HCT116 (cell line): Measurements from ENCODE around the gene TRAT1. TPM values are rescaled to one million over a fixed set of nuclear protein-coding genes. Genes with fewer than 3 reads are reported as not detected.

Experiments used
- ATAC-seq: fragments of 200-7000 bp; cut with Tn5 transposase; 2 replicates; pipeline ENCODE4 v1.9.1; 2020; ENCODE audit warnings: mild to moderate bottlenecking, moderate library complexity
- BruUV-seq: library from RNA; stranded (reverse); fragments of 400-500 nt; replicated peaks from 2 replicates; lab custom pipeline; 2021; lab: Mats Ljungman, UMichigan
- CTCF ChIA-PET: fragments of 300-600 bp; sonication (Branson Sonifier 250); formaldehyde crosslinking; loops from one replicate; lab custom pipeline; 2021; ENCODE audit warnings: antibody characterized with exemption; lab: Charles Lee
- POLR2A ChIA-PET: fragments of 300-600, 350-600 bp; sonication (Branson Sonifier 250); formaldehyde crosslinking; loops from one replicate; lab custom pipeline; 2021; ENCODE audit warnings: antibody characterized with exemption; lab: Charles Lee
- RAD21 ChIA-PET, 2 experiments: fragments of 300-600 bp; sonication (Branson Sonifier 250); formaldehyde crosslinking; loops; one replicate each; lab custom pipeline; 2023; ENCODE audit warnings: low total read pairs in 2 of 2; ENCODE audit not compliant: uncharacterized antibody in 2 of 2, unreplicated experiment in 2 of 2, low non-redundant PET in 1 of 2; lab: Charles Lee
- DNase-seq: peaks from one replicate; pipeline ENCODE4 v3.0.0-alpha.2; 2010; ENCODE audit warnings: low read depth, low spot score
- H2AFZ ChIP-seq: fragments of 200-600 bp; shearing (Covaris generic), sonication (generic); 2 replicates; pipeline ENCODE4 v1.6.1; 2017; ENCODE audit warnings: low read depth, mixed run types, mixed read lengths, antibody characterized with exemption, low read length; ENCODE audit not compliant: poor library complexity, severe bottlenecking
- H3K27ac ChIP-seq: 2 replicates; pipeline ENCODE4 v1.5.1; 2012; ENCODE audit warnings: low read depth, low read length
- H3K27me3 ChIP-seq: fragments of 200-600 bp; sonication (generic); 2 replicates; pipeline ENCODE4 v1.6.1; 2016; ENCODE audit warnings: mixed run types, low read length, mixed read lengths; ENCODE audit not compliant: insufficient read depth
- H3K36me3 ChIP-seq, 2 experiments: fragments of 200-500 bp in 1 of 2; fragments of 200-600 bp in 1 of 2; sonication (Bioruptor generic) in 1 of 2; sonication (generic) in 1 of 2; 2 replicates each; pipeline versions ENCODE4 v1.5.1 to v1.6.1; 2014 to 2016; ENCODE audit warnings: low read length in 2 of 2, inconsistent platforms in 1 of 2, mixed read lengths in 1 of 2, mixed run types in 1 of 2; ENCODE audit not compliant: insufficient read depth in 2 of 2, control insufficient read depth in 1 of 2
- H3K4me1 ChIP-seq, 2 experiments: fragments of 200-600 bp in 1 of 2; sonication (generic) in 1 of 2; 2 replicates each; pipeline versions ENCODE4 v1.5.1 to v1.6.1; 2012 to 2017; ENCODE audit warnings: low read length in 2 of 2, inconsistent platforms in 1 of 2, mild to moderate bottlenecking in 1 of 2, mixed read lengths in 1 of 2, mixed run types in 1 of 2, moderate library complexity in 1 of 2; ENCODE audit not compliant: insufficient read depth in 2 of 2, control insufficient read depth in 1 of 2
- H3K4me2 ChIP-seq: fragments of 200-600 bp; sonication (generic); 2 replicates; pipeline ENCODE4 v1.6.1; 2017; ENCODE audit warnings: mixed run types, low read length, mixed read lengths
- H3K4me3 ChIP-seq, 2 experiments: fragments of 200-600 bp in 1 of 2; sonication (generic) in 1 of 2; replicated peaks in 1 of 2; 2 replicates each; pipeline ENCODE4 v1.5.1; 2011 to 2016; ENCODE audit warnings: low read length in 2 of 2, control low read depth in 1 of 2, low read depth in 1 of 2, mild to moderate bottlenecking in 1 of 2, mixed read lengths in 1 of 2, mixed run types in 1 of 2
- H3K79me2 ChIP-seq: fragments of 200-600 bp; sonication (generic); 2 replicates; pipeline ENCODE4 v1.6.1; 2017; ENCODE audit warnings: mild to moderate bottlenecking, mixed run types, low read length, moderate library complexity, mixed read lengths; ENCODE audit not compliant: insufficient read depth
- H3K9ac ChIP-seq: fragments of 200-600 bp; sonication (generic); 2 replicates; pipeline ENCODE4 v1.6.1; 2016; ENCODE audit warnings: low read length, mixed read lengths
- H3K9me2 ChIP-seq: fragments of 200-600 bp; sonication (generic), shearing (Covaris generic); 2 replicates; pipeline ENCODE4 v1.6.1; 2017; ENCODE audit warnings: mixed run types, mild to moderate bottlenecking, moderate library complexity; ENCODE audit not compliant: insufficient read depth
- H3K9me3 ChIP-seq, 2 experiments: fragments of 200-500 bp in 1 of 2; fragments of 200-600 bp in 1 of 2; sonication (Bioruptor generic) in 1 of 2; sonication (generic) in 1 of 2; 2 replicates each; pipeline ENCODE4 v1.6.1; 2014 to 2017; ENCODE audit warnings: low read length in 2 of 2, mixed read lengths in 2 of 2, inconsistent platforms in 1 of 2, low read depth in 1 of 2, mild to moderate bottlenecking in 1 of 2, mixed run types in 1 of 2, moderate library complexity in 1 of 2; ENCODE audit not compliant: control insufficient read depth in 1 of 2, insufficient read depth in 1 of 2
- H4K20me1 ChIP-seq: fragments of 200-600 bp; sonication (generic), shearing (Covaris generic); 2 replicates; pipeline ENCODE4 v1.6.1; 2017; ENCODE audit warnings: mixed run types, mild to moderate bottlenecking, moderate library complexity; ENCODE audit not compliant: insufficient read depth
- CBX3 ChIP-seq: IDR thresholded peaks from 2 replicates; pipeline ENCODE4 v1.6.1; 2012; ENCODE audit warnings: low read depth
- ELF1 ChIP-seq: IDR thresholded peaks from 2 replicates; pipeline ENCODE4 v1.6.1; 2012; ENCODE audit warnings: low read depth, borderline replicate concordance
- SP1 ChIP-seq: IDR thresholded peaks from 2 replicates; pipeline ENCODE4 v1.6.1; 2012; ENCODE audit warnings: low read depth
- SRF ChIP-seq: IDR thresholded peaks from 2 replicates; pipeline ENCODE4 v1.6.1; 2012; ENCODE audit warnings: low read depth
- TCF7L2 ChIP-seq: IDR thresholded peaks from 2 replicates; pipeline ENCODE4 v1.7.0; 2011; ENCODE audit warnings: borderline replicate concordance, inconsistent platforms; ENCODE audit not compliant: insufficient read depth, insufficient read length; ENCODE audit errors: extremely low read depth
- YY1 ChIP-seq: IDR thresholded peaks from 2 replicates; pipeline ENCODE4 v1.6.1; 2011; ENCODE audit warnings: low read length, low read depth, moderate library complexity, mild to moderate bottlenecking; ENCODE audit not compliant: insufficient replicate concordance; ENCODE audit errors: extremely low read depth
- ZFX ChIP-seq: fragments of 450-650 bp; IDR thresholded peaks from 2 replicates; pipeline ENCODE4 v1.6.1; 2017
- ZNF274 ChIP-seq: fragments of 200-500 bp; sonication (Bioruptor generic); IDR thresholded peaks from 2 replicates; pipeline ENCODE4 v1.6.1; 2014; ENCODE audit warnings: mild to moderate bottlenecking, low read depth, low read length, inconsistent platforms
- intact Hi-C: fragments of 100-400 bp; cut with micrococcal nuclease; formaldehyde crosslinking; loops from 2 replicates; pipeline ENCODE4 v1.10.0; 2022
- total RNA-seq: library from RNA; stranded (reverse); gene quantifications from one replicate; pipeline ENCODE4 v1.2.1, GENCODE V29; 2021; ENCODE audit not compliant: unreplicated experiment
- TF ChIP-seq, protein P1 (sequence below), 3 experiments: fragments of 200-600 bp in 1 of 3; sonication (generic) in 1 of 3; IDR thresholded peaks in 2 of 3; conservative IDR thresholded peaks in 1 of 3; 2 replicates each; pipeline ENCODE4 v1.5.1; 2012 to 2017; ENCODE audit warnings: low read depth in 2 of 3, low read length in 2 of 3, antibody characterized with exemption in 1 of 3, borderline replicate concordance in 1 of 3, control low read depth in 1 of 3, mild to moderate bottlenecking in 1 of 3, mixed read lengths in 1 of 3, mixed run types in 1 of 3, moderate library complexity in 1 of 3; ENCODE audit not compliant: insufficient read depth in 1 of 3
- TF ChIP-seq, protein P2 (sequence below): IDR thresholded peaks from 2 replicates; pipeline ENCODE4 v1.6.1; 2012

TRAT1 gene
- total RNA-seq, 1 experiment from 2014 or later, result not detected

DNA sequence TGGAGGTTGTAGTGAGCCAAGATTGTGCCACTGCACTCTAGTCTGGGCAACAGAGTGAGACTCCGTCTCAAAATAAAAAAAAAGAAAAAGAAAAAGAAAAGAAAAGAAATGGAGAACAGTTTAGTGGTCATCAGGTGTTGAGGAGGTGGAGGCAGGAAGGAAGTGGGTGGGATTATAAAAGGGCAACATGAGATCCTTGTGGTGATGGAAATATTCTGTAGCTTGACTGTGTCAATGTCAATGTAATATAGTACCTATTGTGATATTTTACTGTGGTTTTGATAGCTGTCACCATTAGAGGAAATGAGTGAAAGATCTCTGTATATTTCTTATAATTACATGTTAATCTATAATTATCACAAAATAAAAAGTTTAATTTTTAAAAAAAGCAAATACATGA lies 60.8 kb downstream of the TRAT1 start:
- no peak overlapping the region for H3K4me3 ChIP-seq
- TF ChIP-seq ZNF274, result no peak
- no peak for TF ChIP-seq YY1
- TF ChIP-seq, protein P1, sequence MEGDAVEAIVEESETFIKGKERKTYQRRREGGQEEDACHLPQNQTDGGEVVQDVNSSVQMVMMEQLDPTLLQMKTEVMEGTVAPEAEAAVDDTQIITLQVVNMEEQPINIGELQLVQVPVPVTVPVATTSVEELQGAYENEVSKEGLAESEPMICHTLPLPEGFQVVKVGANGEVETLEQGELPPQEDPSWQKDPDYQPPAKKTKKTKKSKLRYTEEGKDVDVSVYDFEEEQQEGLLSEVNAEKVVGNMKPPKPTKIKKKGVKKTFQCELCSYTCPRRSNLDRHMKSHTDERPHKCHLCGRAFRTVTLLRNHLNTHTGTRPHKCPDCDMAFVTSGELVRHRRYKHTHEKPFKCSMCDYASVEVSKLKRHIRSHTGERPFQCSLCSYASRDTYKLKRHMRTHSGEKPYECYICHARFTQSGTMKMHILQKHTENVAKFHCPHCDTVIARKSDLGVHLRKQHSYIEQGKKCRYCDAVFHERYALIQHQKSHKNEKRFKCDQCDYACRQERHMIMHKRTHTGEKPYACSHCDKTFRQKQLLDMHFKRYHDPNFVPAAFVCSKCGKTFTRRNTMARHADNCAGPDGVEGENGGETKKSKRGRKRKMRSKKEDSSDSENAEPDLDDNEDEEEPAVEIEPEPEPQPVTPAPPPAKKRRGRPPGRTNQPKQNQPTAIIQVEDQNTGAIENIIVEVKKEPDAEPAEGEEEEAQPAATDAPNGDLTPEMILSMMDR (IDR thresholded peaks at IDR 0.05 in 2 of 3, conservative IDR thresholded peaks at IDR 0.05 in 1 of 3; ENCODE audit: borderline replicate concordance in 1 of 3, insufficient read depth in 1 of 3, low read depth in 2 of 3, low read length in 2 of 3), result no peak
- TF ChIP-seq SRF, result no peak
- no peak for TF ChIP-seq CBX3
- no peak for TF ChIP-seq SP1
- TF ChIP-seq, protein P2, sequence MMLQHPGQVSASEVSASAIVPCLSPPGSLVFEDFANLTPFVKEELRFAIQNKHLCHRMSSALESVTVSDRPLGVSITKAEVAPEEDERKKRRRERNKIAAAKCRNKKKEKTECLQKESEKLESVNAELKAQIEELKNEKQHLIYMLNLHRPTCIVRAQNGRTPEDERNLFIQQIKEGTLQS, result no peak
- no peak for TF ChIP-seq ZFX
- TF ChIP-seq TCF7L2, result no peak
- TF ChIP-seq ELF1, result no peak
- no peak overlapping the region for H3K4me2 ChIP-seq
- no TSS peak for BruUV-seq
- H3K27ac ChIP-seq, result no peak overlapping the region
- H3K36me3 ChIP-seq, result no peaks in the 10 kb centered on the region
- no peaks in the 10 kb centered on the region for H3K4me1 ChIP-seq
- no peak overlapping the region for H2AFZ ChIP-seq
- DNase-seq (no peak), ATAC-seq (no peak)
- ChIA-PET RAD21 (no interaction called here), CTCF (no interaction called here), POLR2A (no interaction called here)
- H3K79me2 ChIP-seq, result no peaks in the 10 kb centered on the region
- H3K9ac ChIP-seq, result no peak overlapping the region
- H3K9me3 ChIP-seq, result no peaks in the 10 kb centered on the region
- no peaks in the 10 kb centered on the region for H3K27me3 ChIP-seq
- no peaks in the 10 kb centered on the region for H4K20me1 ChIP-seq
- intact Hi-C loops, result no loop called here
- H3K9me2 ChIP-seq, result no peaks in the 10 kb centered on the region
